Lower leg skin (tissue), 3 donors: ENCODE measurements around the gene C9orf152.

ENCODE experiments used
- POLR2A ChIP-seq, 2 donors: fragments of 450-650 bp; IDR thresholded peaks; one replicate each; pipeline ENCODE4 v1.6.1; 2016 to 2017; ENCODE audit warnings: antibody characterized with exemption in 2 of 2, mild to moderate bottlenecking in 1 of 2, moderate library complexity in 1 of 2
- TF ChIP-seq, protein P1 (sequence below), 3 donors: fragments of 450-650 bp; IDR thresholded peaks; one replicate each; pipeline ENCODE4 v1.5.1; 2016; ENCODE audit warnings: antibody characterized with exemption in 3 of 3, mild to moderate bottlenecking in 3 of 3, moderate library complexity in 2 of 3

DNA sequence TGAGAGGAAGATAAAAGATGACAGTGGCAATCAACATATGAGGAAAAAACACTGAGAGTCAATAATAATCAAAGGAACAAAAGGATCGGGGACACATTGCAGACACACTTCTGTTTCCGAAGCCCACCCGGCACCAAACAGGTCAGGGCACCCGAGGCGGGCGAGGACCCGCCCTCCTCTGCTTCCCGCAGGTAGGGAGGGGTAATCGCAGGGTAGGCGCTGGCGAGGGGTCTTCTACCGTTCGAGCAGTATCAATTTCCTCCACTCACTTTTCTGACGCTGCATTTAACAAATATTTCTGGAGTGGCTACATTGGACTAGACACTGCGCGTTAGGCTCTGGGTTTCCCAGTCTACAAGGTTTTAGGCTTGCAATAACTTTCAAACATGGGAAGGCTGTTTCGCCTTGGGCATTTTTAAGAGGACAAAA is 47.1 kb upstream of the C9orf152 start:
- TF ChIP-seq, protein P1, sequence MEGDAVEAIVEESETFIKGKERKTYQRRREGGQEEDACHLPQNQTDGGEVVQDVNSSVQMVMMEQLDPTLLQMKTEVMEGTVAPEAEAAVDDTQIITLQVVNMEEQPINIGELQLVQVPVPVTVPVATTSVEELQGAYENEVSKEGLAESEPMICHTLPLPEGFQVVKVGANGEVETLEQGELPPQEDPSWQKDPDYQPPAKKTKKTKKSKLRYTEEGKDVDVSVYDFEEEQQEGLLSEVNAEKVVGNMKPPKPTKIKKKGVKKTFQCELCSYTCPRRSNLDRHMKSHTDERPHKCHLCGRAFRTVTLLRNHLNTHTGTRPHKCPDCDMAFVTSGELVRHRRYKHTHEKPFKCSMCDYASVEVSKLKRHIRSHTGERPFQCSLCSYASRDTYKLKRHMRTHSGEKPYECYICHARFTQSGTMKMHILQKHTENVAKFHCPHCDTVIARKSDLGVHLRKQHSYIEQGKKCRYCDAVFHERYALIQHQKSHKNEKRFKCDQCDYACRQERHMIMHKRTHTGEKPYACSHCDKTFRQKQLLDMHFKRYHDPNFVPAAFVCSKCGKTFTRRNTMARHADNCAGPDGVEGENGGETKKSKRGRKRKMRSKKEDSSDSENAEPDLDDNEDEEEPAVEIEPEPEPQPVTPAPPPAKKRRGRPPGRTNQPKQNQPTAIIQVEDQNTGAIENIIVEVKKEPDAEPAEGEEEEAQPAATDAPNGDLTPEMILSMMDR (IDR thresholded peaks at IDR 0.05), result no peak
- no peak for TF ChIP-seq POLR2A (IDR thresholded peaks at IDR 0.05)
